ENCODE results near the gene HMX1. TPM values are rescaled to one million over a fixed set of nuclear protein-coding genes. Genes with fewer than 3 reads are reported as not detected.

HMX1 gene
- total RNA-seq, 2 experiments from 2014 or later = not detected

DNA sequence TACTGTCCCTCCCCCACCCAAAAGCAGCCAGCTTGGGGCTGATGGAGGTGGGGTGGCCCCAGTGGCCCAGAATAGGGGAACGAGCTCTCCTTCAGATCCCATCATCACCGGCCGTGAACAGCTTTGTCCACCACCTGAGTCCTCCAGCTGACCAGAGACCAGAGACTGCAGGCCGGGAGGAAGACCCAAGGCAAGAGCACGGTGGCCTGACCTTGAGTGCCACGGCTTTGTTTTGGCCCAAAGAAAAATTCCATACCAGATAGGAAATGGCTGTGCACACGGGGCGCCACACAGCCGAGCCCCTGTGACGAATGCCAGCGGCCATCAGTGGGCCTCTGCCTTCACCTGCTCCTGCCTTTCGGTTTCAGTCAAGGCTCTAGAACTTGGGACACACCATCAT is 5.2 kb downstream of the HMX1 start:
- no peak for DNase-seq
- POLR2A ChIA-PET = no interaction called here
- intact Hi-C loops (cut with DNase I, micrococcal nuclease) = no loop called here
- Mint-ChIP-seq H3K4me1 (ENCODE audit: low read depth) (no peaks in the 10 kb centered on the region), H3K9me3 (no peaks in the 10 kb centered on the region), H3K27ac (no peak overlapping the region), H3K27me3 (peaks cover 67% of the 10 kb centered on the region), H3K36me3 (ENCODE audit: low read depth) (no peaks in the 10 kb centered on the region), H3K4me3 (no peak overlapping the region)
- Histone ChIP-seq H3K4me1 (ENCODE audit: insufficient read depth, low read length) (no peaks in the 10 kb centered on the region), H3K36me3 (ENCODE audit: insufficient read depth, low read length) (no peaks in the 10 kb centered on the region), H3K27ac (ENCODE audit: low read depth in 1 of 2, low read length in 2 of 2) (no peak overlapping the region), H3K9me3 (ENCODE audit: control insufficient read depth in 1 of 2, insufficient read depth in 1 of 2, low read length in 2 of 2) (peaks cover 0 to 55% of the 10 kb centered on the region in 2 experiments), H3K27me3 (ENCODE audit: control insufficient read depth in 1 of 2, insufficient read depth in 2 of 2, low read length in 2 of 2) (peaks cover 36 to 86% of the 10 kb centered on the region in 2 experiments), H3K4me3 (ENCODE audit: low read length) (no peak overlapping the region)
- TF ChIP-seq, protein P1, sequence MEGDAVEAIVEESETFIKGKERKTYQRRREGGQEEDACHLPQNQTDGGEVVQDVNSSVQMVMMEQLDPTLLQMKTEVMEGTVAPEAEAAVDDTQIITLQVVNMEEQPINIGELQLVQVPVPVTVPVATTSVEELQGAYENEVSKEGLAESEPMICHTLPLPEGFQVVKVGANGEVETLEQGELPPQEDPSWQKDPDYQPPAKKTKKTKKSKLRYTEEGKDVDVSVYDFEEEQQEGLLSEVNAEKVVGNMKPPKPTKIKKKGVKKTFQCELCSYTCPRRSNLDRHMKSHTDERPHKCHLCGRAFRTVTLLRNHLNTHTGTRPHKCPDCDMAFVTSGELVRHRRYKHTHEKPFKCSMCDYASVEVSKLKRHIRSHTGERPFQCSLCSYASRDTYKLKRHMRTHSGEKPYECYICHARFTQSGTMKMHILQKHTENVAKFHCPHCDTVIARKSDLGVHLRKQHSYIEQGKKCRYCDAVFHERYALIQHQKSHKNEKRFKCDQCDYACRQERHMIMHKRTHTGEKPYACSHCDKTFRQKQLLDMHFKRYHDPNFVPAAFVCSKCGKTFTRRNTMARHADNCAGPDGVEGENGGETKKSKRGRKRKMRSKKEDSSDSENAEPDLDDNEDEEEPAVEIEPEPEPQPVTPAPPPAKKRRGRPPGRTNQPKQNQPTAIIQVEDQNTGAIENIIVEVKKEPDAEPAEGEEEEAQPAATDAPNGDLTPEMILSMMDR (IDR thresholded peaks at IDR 0.05) = no peak
- ATAC-seq (ENCODE audit: poor library complexity) = no peak
- CTCF ChIA-PET = no interaction called here

DNA sequence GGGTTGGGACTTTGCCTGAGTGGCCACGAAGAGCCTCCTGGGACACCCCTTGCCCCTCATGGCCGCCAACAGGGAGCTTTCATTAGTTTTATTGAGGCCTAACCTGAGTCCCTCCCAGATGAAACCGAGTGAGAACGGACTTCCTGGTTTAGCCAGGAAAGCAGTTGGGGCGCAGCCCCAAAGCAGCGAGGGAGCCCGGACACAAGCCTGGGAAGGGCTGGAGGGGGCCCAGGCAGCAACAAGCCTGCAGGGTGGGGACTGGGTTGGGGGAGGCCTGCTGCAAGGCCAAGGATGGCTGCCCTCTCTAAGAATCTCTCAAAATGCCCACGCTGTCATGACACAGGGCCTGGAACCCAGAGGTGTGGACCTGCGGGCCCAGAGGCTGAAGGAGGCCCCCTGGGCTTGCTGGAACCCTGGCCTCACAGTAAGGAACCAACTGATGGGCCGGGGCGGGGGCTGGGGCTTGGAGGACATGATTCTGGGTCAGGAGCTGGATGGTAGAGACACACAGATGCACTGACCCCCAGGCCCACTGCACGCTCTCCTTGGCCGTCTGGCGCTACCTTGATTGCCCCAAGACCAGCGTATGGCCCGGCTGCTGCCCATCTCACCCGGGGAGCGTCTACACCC is 5.8 kb downstream of the HMX1 start:
- Histone ChIP-seq H3K9me3 (ENCODE audit: control insufficient read depth in 1 of 2, insufficient read depth in 1 of 2, low read length in 2 of 2) (peaks cover 0 to 55% of the 10 kb centered on the region in 2 experiments), H3K4me3 (ENCODE audit: low read length) (no peak overlapping the region), H3K36me3 (ENCODE audit: insufficient read depth, low read length) (no peaks in the 10 kb centered on the region), H3K27ac (ENCODE audit: low read depth in 1 of 2, low read length in 2 of 2) (no peak overlapping the region), H3K4me1 (ENCODE audit: insufficient read depth, low read length) (no peaks in the 10 kb centered on the region), H3K27me3 (ENCODE audit: control insufficient read depth in 1 of 2, insufficient read depth in 2 of 2, low read length in 2 of 2) (peaks cover 36 to 85% of the 10 kb centered on the region in 2 experiments)
- Mint-ChIP-seq H3K4me3 (no peak overlapping the region), H3K9me3 (no peaks in the 10 kb centered on the region), H3K36me3 (ENCODE audit: low read depth) (no peaks in the 10 kb centered on the region), H3K4me1 (ENCODE audit: low read depth) (no peaks in the 10 kb centered on the region), H3K27me3 (peaks cover 67% of the 10 kb centered on the region), H3K27ac (no peak overlapping the region)
- DNase-seq (no peak), ATAC-seq (ENCODE audit: poor library complexity) (no peak)
- intact Hi-C loops (cut with DNase I, micrococcal nuclease) = no loop called here
- TF ChIP-seq, protein P1 (IDR thresholded peaks at IDR 0.05) = no peak
- POLR2A ChIA-PET = no interaction called here
- CTCF ChIA-PET = no interaction called here

DNA sequence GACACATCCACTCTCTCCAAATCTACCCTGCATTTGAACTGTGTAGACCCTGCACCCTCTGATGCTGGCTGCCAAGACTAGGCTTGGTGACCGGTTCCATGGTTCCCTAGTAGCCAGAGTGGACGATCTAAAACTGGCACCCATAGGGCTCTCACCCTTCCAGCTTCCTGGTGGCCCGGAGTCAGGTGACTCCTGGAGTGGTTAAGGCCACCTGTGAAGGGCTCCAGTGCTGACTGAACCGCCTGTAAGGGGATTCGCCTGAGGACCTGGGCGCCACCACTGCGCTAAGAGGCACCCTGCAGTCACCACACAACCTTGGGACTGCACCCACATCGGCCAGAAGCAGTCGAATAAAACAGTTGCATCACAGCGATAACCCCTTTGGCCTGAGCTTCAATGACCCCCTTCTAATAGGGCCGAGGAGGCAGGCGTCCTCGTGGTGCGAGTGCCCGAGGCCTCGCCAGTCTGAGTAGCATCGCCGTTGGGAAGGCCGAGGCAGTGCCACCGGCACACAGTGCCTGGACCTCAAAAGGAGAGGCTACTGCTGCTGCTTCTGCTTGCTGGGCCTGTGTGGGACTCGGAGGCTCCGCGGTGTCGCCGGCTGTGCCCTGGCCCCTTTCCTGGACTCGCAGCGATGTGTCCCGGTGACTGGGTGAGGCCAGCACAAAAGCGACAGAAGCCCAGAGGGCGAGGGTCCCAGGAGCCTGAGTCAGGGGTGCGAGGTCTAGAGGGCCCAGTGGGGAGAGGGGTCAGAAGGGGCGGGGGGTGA is 6.5 kb downstream of the HMX1 start:
- ChIA-PET CTCF (no interaction called here), POLR2A (no interaction called here)
- intact Hi-C loops (cut with DNase I, micrococcal nuclease) = no loop called here
- no peaks in the 10 kb centered on the region for H3K4me1 ChIP-seq (ENCODE audit: insufficient read depth, low read length)
- Mint-ChIP-seq H3K27me3 (peaks cover 60% of the 10 kb centered on the region), H3K4me1 (ENCODE audit: low read depth) (no peaks in the 10 kb centered on the region), H3K36me3 (ENCODE audit: low read depth) (no peaks in the 10 kb centered on the region), H3K9me3 (no peaks in the 10 kb centered on the region), H3K4me3 (no peak overlapping the region), H3K27ac (no peak overlapping the region)
- no peak overlapping the region for H3K4me3 ChIP-seq (ENCODE audit: low read length)
- peaks cover 0 to 54% of the 10 kb centered on the region in 2 experiments for H3K9me3 ChIP-seq (ENCODE audit: control insufficient read depth in 1 of 2, insufficient read depth in 1 of 2, low read length in 2 of 2)
- TF ChIP-seq, protein P1 (IDR thresholded peaks at IDR 0.05) = no peak
- DNase-seq = no peak
- peaks cover 42 to 78% of the 10 kb centered on the region in 2 experiments for H3K27me3 ChIP-seq (ENCODE audit: control insufficient read depth in 1 of 2, insufficient read depth in 2 of 2, low read length in 2 of 2)
- ATAC-seq (ENCODE audit: poor library complexity) = no peak
- no peaks in the 10 kb centered on the region for H3K36me3 ChIP-seq (ENCODE audit: insufficient read depth, low read length)
- no peak overlapping the region for H3K27ac ChIP-seq (ENCODE audit: low read depth in 1 of 2, low read length in 2 of 2)
